Measurements from ENCODE around the gene MACROD2. TPM values are rescaled to one million over a fixed set of nuclear protein-coding genes. Genes with fewer than 3 reads are reported as not detected.

MACROD2 gene
- total RNA-seq, 4 donors from 2014 or later, result 2.1 to 28.1 (median 12.6) TPM

GRCh38 chr20:15703171-15703911 is 1708.0 kb downstream of the MACROD2 start:
- intact Hi-C loops (cut with DNase I; ENCODE audit: low total_unique reads), result no loop called here

GRCh38 chr20:15705975-15706374 is 1710.7 kb downstream of the MACROD2 start:
- Histone ChIP-seq H3K4me3 (no peak overlapping the region), H3K4me1 (no peaks in the 10 kb centered on the region), H3K9me3 (no peaks in the 10 kb centered on the region), H3K27me3 (no peaks in the 10 kb centered on the region), H3K27ac (no peak overlapping the region), H3K36me3 (no peaks in the 10 kb centered on the region)
- no peak for TF ChIP-seq POLR2A (IDR thresholded peaks at IDR 0.05)
- TF ChIP-seq, protein P1, sequence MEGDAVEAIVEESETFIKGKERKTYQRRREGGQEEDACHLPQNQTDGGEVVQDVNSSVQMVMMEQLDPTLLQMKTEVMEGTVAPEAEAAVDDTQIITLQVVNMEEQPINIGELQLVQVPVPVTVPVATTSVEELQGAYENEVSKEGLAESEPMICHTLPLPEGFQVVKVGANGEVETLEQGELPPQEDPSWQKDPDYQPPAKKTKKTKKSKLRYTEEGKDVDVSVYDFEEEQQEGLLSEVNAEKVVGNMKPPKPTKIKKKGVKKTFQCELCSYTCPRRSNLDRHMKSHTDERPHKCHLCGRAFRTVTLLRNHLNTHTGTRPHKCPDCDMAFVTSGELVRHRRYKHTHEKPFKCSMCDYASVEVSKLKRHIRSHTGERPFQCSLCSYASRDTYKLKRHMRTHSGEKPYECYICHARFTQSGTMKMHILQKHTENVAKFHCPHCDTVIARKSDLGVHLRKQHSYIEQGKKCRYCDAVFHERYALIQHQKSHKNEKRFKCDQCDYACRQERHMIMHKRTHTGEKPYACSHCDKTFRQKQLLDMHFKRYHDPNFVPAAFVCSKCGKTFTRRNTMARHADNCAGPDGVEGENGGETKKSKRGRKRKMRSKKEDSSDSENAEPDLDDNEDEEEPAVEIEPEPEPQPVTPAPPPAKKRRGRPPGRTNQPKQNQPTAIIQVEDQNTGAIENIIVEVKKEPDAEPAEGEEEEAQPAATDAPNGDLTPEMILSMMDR (IDR thresholded peaks at IDR 0.05), result no peak
- intact Hi-C loops (cut with DNase I; ENCODE audit: low total_unique reads), result no loop called here
- DNase-seq, result no peak

More at GRCh38 chr20:15703171-15703911, 1708.0 kb downstream of the MACROD2 start:
- Histone ChIP-seq H3K4me1 (no peaks in the 10 kb centered on the region), H3K9me3 (no peaks in the 10 kb centered on the region), H3K27me3 (no peaks in the 10 kb centered on the region), H3K36me3 (no peaks in the 10 kb centered on the region), H3K27ac (no peak overlapping the region), H3K4me3 (no peak overlapping the region)
- DNase-seq, result no peak
- TF ChIP-seq, protein P1 (IDR thresholded peaks at IDR 0.05), result no peak
- TF ChIP-seq POLR2A (IDR thresholded peaks at IDR 0.05), result no peak

DNA sequence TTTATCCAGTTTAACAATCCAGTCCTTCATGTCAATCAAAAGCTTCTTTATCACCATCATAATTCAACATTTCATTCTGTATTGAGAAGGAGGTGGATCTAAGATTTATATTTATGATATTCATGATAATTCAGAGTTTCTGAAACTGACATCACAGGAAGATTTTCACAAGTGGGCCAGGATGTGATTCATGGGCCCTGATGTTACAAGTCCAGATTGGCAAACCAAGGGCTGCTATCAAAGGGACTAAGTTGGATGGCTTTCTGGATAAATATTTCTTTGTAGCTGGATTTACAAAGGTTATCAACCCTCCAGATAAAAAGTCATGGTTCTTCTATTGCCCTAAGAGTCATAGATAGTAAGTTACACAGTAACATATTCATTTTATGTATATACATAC is 1711.4 kb downstream of the MACROD2 start:
- no peak for DNase-seq
- no peaks in the 10 kb centered on the region for H3K27me3 ChIP-seq
- H3K27ac ChIP-seq, result no peak overlapping the region
- H3K9me3 ChIP-seq, result no peaks in the 10 kb centered on the region
- no peak for TF ChIP-seq POLR2A (IDR thresholded peaks at IDR 0.05)
- TF ChIP-seq, protein P1 (IDR thresholded peaks at IDR 0.05), result no peak
- intact Hi-C loops (cut with DNase I; ENCODE audit: low total_unique reads), result no loop called here
- no peaks in the 10 kb centered on the region for H3K36me3 ChIP-seq
- no peaks in the 10 kb centered on the region for H3K4me1 ChIP-seq
- H3K4me3 ChIP-seq, result no peak overlapping the region

DNA sequence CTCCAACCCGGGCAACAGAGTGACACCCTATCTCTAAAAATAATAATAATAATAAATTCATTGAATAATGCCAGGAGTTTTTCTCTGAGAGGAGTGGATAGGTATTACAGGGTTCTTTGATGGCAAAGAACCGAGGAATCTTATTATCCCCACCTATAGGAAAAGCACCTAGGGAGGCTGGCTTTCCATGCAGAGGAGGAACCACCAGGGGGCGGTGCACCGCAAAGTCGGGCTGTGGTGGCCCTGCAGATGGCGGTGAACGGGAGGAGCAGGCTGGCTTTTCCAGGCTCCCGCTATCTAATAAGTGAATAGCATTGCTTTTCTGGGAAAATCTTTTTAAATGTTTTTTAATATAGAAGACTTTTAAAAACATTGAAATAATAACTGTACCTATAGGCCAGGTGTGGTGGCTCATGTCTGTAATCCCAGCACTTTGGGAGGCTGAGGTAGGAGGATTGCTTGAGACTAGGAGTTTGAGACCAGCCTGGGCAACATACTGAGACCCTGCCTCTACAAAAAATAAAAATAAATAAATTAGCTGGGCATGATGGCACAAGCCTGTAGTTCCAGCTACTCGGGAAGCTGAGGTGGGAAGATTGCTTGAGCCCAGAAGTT is 1713.8 kb downstream of the MACROD2 start:
- no peaks in the 10 kb centered on the region for H3K36me3 ChIP-seq
- H3K4me3 ChIP-seq, result no peak overlapping the region
- no peaks in the 10 kb centered on the region for H3K4me1 ChIP-seq
- TF ChIP-seq POLR2A (IDR thresholded peaks at IDR 0.05), result no peak
- DNase-seq, result no peak
- no peak overlapping the region for H3K27ac ChIP-seq
- intact Hi-C loops (cut with DNase I; ENCODE audit: low total_unique reads), result no loop called here
- H3K27me3 ChIP-seq, result no peaks in the 10 kb centered on the region
- H3K9me3 ChIP-seq, result no peaks in the 10 kb centered on the region

- Histone ChIP-seq H3K9me3 (no peaks in the 10 kb centered on the region), H3K27ac (no peak overlapping the region), H3K36me3 (no peaks in the 10 kb centered on the region), H3K27me3 (no peaks in the 10 kb centered on the region), H3K4me3 (no peak overlapping the region), H3K4me1 (no peaks in the 10 kb centered on the region)
- intact Hi-C loops (cut with DNase I; ENCODE audit: low total_unique reads), result no loop called here
- TF ChIP-seq, protein P1 (IDR thresholded peaks at IDR 0.05), result no peak
- no peak for TF ChIP-seq POLR2A (IDR thresholded peaks at IDR 0.05)
- DNase-seq, result no peak
These were observed 1715.3 kb downstream of the MACROD2 start for GRCh38 chr20:15710636-15711035.

Measured in uterus (tissue), 4 donors.